ENCODE results near the gene EIF3B.
"Not testable (repeated sequence)": the region's sequence is repeated elsewhere in the genome, so short reads cannot be mapped to it uniquely, and the experiment has no call there.

Gene EIF3B

GRCh38 chr7:2347351-2348063 lies 7.1 kb upstream of the EIF3B start:
- not testable (repeated sequence) for DNase-seq (ENCODE audit: low spot score)

GRCh38 chr7:2350055-2350454 lies 4.6 kb upstream of the EIF3B start:
- DNase-seq (ENCODE audit: low spot score), result no peak

GRCh38 chr7:2350861-2351260 lies 3.8 kb upstream of the EIF3B start:
- DNase-seq (ENCODE audit: low spot score), result no peak

DNA sequence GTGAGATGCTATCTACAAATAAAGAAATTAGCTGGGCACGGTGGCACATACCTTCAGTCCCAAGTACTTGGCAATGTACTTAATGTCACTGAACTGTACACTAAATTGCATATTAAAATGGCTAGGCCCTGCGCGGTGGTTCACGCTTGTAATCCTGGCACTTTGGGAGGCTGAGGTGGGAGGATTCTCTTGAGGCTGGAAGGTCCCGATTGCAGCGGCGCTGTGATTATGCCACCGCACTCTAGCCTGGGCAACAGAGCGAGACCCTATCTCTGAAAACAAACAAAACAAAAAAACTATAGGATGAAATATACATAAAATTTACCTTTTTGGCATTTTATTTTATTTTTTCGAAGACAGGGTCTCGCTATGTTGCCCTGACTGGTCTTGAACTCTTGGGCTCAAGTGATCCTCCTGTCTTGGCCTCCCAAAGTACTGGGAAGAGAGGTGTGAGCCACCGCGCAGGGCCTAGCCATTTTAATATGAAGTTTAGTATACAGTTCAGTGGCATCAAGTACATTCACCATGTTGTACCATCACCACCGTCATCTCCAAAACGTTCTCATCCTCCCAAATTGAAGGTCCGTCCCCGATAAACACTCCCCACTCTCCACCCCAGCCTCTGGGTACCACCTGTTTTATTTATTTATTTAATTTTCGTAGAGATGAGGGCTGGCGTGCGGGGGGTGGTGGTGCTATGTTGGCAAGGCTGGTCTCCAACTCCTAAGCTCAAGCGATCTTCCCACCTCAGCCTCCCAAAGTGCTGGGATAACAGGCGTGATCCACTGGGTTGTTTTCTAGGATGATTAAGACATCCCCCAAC lies 1.3 kb upstream of the EIF3B start:
- no peak for DNase-seq (ENCODE audit: low spot score)

DNA sequence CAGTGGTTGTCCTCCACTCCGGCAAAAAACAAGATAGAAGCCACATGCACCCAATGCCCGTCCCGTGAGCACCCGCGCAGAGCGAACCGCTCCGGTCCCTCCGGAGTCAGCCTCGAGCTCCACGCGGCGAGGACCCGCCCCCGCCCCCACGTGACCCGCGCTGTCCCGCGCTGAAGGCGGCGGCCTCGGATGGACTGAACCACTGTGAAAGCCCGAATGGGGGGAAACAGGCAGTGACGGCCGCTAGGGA lies 766 bp upstream of the EIF3B start:
- DNase-seq (ENCODE audit: low spot score), result peak; percentile 98

GRCh38 chr7:2354939-2355704 lies 495 bp downstream of the EIF3B start:
- peak; percentile 54 for DNase-seq (ENCODE audit: low spot score)

GRCh38 chr7:2355705-2356008 lies 1.0 kb downstream of the EIF3B start:
- no peak for DNase-seq (ENCODE audit: low spot score)

DNA sequence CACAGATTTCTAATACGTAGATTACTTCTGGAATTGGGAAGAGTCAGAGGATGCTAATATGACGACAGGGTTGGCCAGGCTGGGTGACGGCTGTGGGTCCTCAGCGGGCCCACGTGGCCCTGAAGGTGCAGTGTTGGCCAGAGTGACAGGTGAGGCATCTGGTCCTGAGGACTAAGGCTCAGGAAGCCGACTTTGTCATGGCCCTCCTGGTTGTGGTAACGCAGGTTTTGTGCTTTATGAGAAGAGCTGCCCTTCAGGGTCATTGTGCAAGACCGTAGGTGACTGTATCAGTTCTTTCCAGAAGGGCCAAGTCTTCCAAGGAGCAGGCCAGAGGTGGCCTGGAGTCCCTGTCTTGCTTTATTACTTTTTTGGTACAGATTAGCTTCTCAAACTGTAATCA lies 2.5 kb downstream of the EIF3B start:
- DNase-seq (ENCODE audit: low spot score), result no peak

GRCh38 chr7:2357571-2357970 lies 2.9 kb downstream of the EIF3B start:
- no peak for DNase-seq (ENCODE audit: low spot score)

- no peak for DNase-seq (ENCODE audit: low spot score)
These were observed 4.4 kb downstream of the EIF3B start for GRCh38 chr7:2358968-2359527.

- DNase-seq (ENCODE audit: low spot score), result no peak
These were observed 5.0 kb downstream of the EIF3B start for GRCh38 chr7:2359610-2360009.

GRCh38 chr7:2360796-2361195 lies 6.2 kb downstream of the EIF3B start:
- no peak for DNase-seq (ENCODE audit: low spot score)

- DNase-seq (ENCODE audit: low spot score), result no peak
These were observed 7.9 kb downstream of the EIF3B start for GRCh38 chr7:2362385-2363088.

- DNase-seq (ENCODE audit: low spot score), result no peak
These were observed 14.5 kb downstream of the EIF3B start for GRCh38 chr7:2369139-2369538.

DNA sequence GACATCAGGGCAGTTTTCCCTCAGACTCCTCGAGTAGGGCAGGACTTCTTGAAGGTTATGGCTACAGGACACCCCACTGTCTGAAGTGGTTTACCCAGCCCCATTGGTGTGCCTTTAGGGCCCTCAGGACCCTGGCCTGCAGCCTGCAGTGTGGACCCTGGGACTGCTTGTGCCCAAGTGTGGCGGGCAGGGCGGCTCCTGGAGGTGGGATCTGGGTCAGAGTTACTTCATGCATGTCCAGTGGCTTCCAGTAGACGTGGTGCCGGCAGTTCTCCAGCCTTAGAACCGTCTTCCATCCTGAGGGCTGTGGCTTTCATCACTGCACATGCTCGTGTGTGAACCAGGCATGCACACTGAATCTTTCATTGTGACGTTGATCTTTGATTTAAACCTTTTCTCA lies 16.7 kb downstream of the EIF3B start:
- no peak for DNase-seq (ENCODE audit: low spot score)

DNA sequence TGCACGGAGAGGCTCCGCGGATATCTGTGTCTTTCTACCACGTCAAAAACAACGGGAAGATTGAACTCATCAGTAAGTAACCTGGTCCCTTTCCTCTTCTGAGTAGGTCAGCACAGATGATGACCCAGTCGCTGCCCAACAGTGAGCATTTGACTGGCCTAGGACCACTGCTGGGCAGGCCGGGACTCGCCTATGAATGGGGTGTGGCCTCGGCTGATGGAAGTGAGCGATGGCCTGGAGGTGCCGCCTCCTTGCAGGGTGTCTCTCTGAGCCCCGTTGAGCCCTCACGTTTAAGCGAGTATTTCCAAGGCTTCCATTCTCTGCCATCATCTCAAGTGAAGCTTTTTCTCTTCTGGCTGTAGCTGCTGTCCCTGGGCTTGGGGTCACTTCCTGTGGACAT lies 18.1 kb downstream of the EIF3B start:
- DNase-seq (ENCODE audit: low spot score), result no peak

DNA sequence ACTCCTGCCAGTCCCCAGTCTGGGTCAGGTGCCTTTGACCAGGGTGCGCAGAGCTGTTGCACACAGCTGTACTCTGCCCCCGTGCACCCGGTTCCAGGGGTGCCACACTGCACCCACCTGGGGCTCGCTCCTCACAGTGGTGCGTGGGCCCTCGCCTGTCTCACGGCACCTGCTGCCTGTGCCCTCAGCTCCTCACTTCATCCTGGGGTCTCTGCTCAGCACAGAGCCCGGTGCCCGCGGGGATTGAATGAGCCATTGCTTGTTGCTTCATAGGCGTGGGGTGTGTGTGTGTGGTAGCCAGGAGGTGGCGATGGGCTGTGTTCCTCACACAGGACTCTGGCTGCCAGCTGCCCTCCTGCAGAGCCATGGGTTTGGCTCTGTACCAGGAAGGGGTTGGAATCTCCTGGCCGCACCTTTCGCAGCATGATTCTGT lies 18.5 kb downstream of the EIF3B start:
- DNase-seq (ENCODE audit: low spot score), result peak; percentile 55

- DNase-seq (ENCODE audit: low spot score), result no peak
These were observed 19.0 kb downstream of the EIF3B start for GRCh38 chr7:2373646-2374045.

- DNase-seq (ENCODE audit: low spot score), result no peak
These were observed 19.8 kb downstream of the EIF3B start for GRCh38 chr7:2374401-2374800.

DNA sequence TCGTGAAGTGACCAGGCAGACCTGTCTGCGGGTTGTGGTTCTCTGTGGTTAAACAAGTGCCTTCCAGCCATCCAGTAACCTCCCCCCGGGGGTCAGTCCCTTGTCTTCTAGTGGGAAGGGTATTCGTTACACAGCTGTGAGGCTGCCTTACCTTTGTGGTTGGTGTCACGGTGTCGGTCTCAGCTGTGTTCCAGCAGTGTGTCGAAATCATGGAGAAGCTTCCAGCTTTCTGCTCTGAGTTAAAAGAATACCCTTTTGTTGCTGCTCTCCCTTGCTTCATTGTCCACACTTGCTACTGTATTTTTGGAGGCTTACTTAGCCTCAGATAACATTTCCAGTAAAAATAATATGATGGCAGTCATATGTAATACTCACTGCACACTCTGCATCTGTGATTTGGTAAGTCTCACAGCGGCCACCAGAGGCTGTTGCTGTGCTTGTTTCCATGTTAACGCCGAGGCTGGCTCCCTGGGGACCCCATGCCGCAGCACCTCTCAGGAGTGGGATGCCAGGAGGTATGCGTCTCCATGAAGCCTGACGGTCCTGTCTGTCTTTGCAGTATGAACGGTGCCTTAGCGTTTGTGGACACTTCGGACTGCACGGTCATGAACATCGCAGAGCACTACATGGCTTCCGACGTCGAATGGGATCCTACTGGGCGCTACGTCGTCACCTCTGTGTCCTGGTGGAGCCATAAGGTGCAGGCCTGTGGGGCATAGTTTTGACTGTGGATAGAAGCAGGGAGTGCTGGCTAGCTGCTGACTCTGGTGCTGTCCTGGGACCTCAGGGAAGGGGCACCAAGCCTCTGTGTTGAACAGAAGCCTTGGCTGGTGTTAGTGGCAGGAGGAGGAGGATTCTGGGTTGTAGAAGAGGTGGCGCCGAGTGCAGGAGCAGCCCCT lies 20.5 kb downstream of the EIF3B start:
- no peak for DNase-seq (ENCODE audit: low spot score)

All from iPS-NIHi11 (cell line).